ENCODE data around the gene SPN.
"Not testable (repeated sequence)": the region's sequence is repeated elsewhere in the genome, so short reads cannot be mapped to it uniquely, and the experiment has no call there.

- TF ChIP-seq POLR2A, CTCF (IDR thresholded peaks at IDR 0.05): not testable (repeated sequence)
These were observed 46.9 kb upstream of the SPN start for GRCh38 chr16:29616127-29616526.
